NB4 (cell line): ENCODE measurements around the gene ZNF480.
"Not testable (repeated sequence)": the region's sequence is repeated elsewhere in the genome, so short reads cannot be mapped to it uniquely, and the experiment has no call there.

Experiments used
- DNase-seq: peaks from one replicate; pipeline ENCODE4 v3.0.0; 2010; ENCODE audit warnings: low read depth
- H3K4me3 ChIP-seq: one replicate; pipeline ENCODE4 v1.5.1; 2011; ENCODE audit warnings: mild to moderate bottlenecking, low read depth, low read length, moderate library complexity
- MAX ChIP-seq: IDR thresholded peaks from 2 replicates; pipeline ENCODE4 v1.6.1; 2011; ENCODE audit warnings: low read depth, low read length
- MYC ChIP-seq: IDR thresholded peaks from 2 replicates; pipeline ENCODE4 v1.6.1; 2011; ENCODE audit warnings: low read depth, low read length
- POLR2A ChIP-seq: IDR thresholded peaks from 2 replicates; pipeline ENCODE4 v1.6.1; 2011; ENCODE audit warnings: mild to moderate bottlenecking; ENCODE audit not compliant: insufficient read length; ENCODE audit errors: extremely low read depth
- TF ChIP-seq, protein P1 (sequence below): IDR thresholded peaks from one replicate; pipeline ENCODE4 v1.5.1; 2012; ENCODE audit warnings: low read depth, low read length

ZNF480 gene

DNA sequence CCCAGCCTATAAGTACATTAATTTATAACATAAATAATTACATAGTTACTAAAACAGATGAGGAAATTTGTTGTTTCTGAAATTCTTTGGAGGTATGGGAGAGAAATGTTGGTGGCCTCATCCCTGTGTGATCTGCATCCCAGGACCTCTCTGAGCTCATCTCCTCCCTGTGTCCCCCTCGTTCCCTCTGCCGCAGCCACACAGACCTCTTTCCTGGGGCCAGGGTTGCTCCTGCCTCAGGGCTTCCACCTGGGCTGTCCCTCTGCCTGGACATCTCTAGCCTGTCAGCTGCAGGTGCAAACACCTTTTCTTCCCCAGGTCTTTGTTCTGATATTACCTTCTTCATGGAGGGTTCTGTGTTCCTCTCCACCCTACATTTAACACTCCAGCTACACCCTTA lies 23.7 kb upstream of the ZNF480 start:
- no peak overlapping the region for H3K4me3 ChIP-seq
- TF ChIP-seq, protein P1, sequence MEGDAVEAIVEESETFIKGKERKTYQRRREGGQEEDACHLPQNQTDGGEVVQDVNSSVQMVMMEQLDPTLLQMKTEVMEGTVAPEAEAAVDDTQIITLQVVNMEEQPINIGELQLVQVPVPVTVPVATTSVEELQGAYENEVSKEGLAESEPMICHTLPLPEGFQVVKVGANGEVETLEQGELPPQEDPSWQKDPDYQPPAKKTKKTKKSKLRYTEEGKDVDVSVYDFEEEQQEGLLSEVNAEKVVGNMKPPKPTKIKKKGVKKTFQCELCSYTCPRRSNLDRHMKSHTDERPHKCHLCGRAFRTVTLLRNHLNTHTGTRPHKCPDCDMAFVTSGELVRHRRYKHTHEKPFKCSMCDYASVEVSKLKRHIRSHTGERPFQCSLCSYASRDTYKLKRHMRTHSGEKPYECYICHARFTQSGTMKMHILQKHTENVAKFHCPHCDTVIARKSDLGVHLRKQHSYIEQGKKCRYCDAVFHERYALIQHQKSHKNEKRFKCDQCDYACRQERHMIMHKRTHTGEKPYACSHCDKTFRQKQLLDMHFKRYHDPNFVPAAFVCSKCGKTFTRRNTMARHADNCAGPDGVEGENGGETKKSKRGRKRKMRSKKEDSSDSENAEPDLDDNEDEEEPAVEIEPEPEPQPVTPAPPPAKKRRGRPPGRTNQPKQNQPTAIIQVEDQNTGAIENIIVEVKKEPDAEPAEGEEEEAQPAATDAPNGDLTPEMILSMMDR, result no peak
- TF ChIP-seq MAX (no peak), POLR2A (no peak), MYC (no peak)
- DNase-seq, result no peak

- DNase-seq, result no peak
- TF ChIP-seq, protein P1, result no peak
- TF ChIP-seq POLR2A (no peak), MAX (no peak), MYC (no peak)
- H3K4me3 ChIP-seq, result no peak overlapping the region
These were observed 22.8 kb upstream of the ZNF480 start for GRCh38 chr19:52274191-52274590.

DNA sequence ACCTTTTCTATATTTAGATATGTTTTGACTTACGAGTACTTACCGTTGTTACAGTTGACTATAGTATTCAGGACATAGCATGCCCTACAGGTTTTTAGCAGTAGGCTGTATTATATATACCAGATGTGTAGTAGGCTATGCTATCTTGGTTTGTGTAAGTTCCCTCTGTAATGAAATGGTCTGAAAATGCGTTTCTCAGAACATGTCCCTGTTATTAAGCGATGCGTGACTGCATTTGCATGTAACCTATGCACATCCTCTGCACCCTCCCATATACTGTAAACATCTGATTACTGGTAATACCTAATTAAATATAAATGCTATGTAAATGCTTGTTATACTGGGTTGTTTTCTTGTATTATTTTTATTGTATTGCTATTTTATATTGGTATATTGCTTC lies 21.0 kb upstream of the ZNF480 start:
- no peak overlapping the region for H3K4me3 ChIP-seq
- no peak for DNase-seq
- TF ChIP-seq MYC (no peak), MAX (no peak), POLR2A (no peak)
- TF ChIP-seq, protein P1, result no peak

DNA sequence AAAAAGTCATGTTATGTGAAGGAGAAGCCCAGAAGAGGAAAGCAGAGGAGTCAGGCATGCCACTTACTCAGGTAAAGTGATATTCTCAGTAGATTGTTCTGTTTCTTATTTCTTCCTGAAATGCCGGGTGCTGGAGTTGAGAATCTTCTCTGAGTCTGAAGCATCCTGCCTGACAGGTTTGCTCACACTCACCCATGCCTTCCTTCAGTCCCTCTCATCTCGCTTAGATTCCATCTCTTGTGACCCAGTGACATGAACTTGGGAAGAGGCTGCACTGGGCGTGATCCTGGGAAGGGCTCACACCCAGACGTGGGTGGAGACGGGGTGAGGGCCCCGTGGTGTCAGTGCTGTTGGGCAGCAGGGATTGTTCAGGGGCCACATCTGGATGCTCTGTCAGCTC lies 19.5 kb upstream of the ZNF480 start:
- no peak for DNase-seq
- TF ChIP-seq, protein P1, result no peak
- TF ChIP-seq POLR2A (no peak), MAX (no peak), MYC (no peak)
- no peak overlapping the region for H3K4me3 ChIP-seq

GRCh38 chr19:52286256-52286655 lies 10.7 kb upstream of the ZNF480 start:
- no peak overlapping the region for H3K4me3 ChIP-seq
- DNase-seq, result no peak
- TF ChIP-seq POLR2A, result no peak
- TF ChIP-seq, protein P1, result no peak
- TF ChIP-seq MAX, result no peak
- no peak for TF ChIP-seq MYC

GRCh38 chr19:52291781-52292180 lies 5.2 kb upstream of the ZNF480 start:
- TF ChIP-seq MAX (no peak), MYC (no peak), POLR2A (no peak)
- TF ChIP-seq, protein P1, result no peak
- no peak for DNase-seq
- no peak overlapping the region for H3K4me3 ChIP-seq

GRCh38 chr19:52292946-52293345 lies 4.0 kb upstream of the ZNF480 start:
- not testable (repeated sequence) for DNase-seq, H3K4me3 ChIP-seq
